Stimulated activated CD8-positive, alpha-beta memory T cell treated with anti-CD3 and anti-CD28 coated beads, Interleukin-7, amount 100 ng/mL, for 24 hours (primary cell): ENCODE results near the gene OGA.
A peak's percentile ranks its signal among the peaks of the same experiment; 100 is the strongest.
"Not testable (repeated sequence)": the region's sequence is repeated elsewhere in the genome, so short reads cannot be mapped to it uniquely, and the experiment has no call there.

Experiments used
- DNase-seq: peaks from one replicate; pipeline ENCODE4 v3.0.0-alpha.2; 2020; ENCODE audit warnings: low read depth

The OGA gene

GRCh38 chr10:101797403-101798059, 20.7 kb downstream of the OGA start:
- no peak for DNase-seq

DNA sequence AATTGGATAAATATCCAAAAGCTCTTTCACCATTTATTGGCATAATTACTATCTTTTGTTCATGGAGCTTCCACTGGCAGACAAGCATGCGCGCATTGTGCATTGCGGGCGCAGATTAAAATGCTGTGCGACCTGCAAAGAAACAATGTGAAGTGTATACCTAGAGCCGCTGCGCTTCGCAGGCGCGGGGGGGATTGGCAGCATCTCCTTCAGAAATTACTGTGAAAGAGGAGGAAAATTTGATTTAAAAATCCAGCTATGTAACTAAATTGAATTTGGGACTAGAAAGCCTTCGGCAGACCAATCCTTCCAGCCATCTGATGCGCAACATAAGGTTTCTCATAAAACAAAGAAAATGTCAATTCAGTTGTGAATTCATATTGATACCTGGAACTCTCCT, 24.7 kb downstream of the OGA start:
- no peak for DNase-seq

DNA sequence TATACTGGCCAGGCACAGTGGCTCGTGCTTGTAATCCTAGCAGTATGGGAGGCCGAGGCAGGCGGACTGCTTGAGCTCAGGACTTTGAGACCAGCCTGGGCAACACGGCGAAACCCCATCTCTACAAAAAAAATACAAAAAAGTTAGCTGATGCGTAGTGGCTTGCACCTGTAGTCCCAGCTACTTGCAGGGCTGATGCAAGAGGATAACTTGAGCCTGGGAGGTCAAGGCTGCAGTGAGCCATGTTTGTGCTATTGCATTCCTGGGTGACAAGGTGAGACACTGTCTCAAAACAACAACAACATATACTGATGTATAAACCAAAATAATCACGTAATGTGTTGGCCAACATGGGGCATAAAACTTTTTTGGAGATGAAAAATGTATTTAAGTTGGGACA, 28.6 kb downstream of the OGA start:
- DNase-seq = no peak

GRCh38 chr10:101789231-101789630, 29.0 kb downstream of the OGA start:
- not testable (repeated sequence) for DNase-seq

DNA sequence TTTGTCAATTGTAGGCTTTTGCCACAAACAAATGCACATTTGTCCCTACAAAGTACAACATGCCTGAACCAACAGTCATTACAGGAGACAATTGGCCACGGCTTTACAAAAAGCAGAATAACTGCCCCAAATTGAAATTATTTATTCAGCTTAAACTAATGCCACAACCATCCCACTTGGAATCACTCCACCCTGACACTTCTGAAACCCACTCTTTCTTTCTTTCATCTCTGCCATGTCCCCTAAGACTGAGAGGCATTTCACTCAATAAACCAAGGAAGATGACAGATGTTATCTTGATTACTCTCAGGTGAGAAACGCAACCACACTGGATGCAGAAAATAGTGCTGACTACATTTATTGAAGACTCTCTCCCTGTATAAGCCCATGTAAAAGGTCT, 32.4 kb downstream of the OGA start:
- no peak for DNase-seq

DNA sequence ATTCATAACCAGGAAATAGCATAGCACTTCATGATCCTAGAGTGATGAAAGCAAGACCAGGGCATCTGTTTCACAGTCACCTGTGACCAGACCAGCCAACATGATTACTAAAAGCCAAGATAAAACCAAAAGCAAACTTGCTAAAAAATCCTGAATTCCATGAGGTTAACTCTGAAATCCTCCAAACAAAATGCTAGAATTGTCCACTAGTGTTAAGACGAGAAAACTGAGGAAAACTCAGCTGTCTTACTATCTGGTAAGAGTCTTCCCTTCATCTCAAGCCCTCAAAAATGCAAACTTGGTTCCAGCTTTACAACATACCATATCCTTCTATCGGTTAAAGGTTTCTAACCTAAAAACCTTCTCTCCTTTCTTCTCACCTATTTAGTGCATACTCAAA, 33.7 kb downstream of the OGA start:
- no peak for DNase-seq

GRCh38 chr10:101783736-101784118, 34.5 kb downstream of the OGA start:
- no peak for DNase-seq

GRCh38 chr10:101782811-101783735, 35.2 kb downstream of the OGA start, which contains the start of gene NPM3:
Gene NPM3, minus strand, starts transcription at chr10:101783446. Its CDS starts 56 bp downstream, at chr10:101783390.
- DNase-seq = peak; percentile 80

DNA sequence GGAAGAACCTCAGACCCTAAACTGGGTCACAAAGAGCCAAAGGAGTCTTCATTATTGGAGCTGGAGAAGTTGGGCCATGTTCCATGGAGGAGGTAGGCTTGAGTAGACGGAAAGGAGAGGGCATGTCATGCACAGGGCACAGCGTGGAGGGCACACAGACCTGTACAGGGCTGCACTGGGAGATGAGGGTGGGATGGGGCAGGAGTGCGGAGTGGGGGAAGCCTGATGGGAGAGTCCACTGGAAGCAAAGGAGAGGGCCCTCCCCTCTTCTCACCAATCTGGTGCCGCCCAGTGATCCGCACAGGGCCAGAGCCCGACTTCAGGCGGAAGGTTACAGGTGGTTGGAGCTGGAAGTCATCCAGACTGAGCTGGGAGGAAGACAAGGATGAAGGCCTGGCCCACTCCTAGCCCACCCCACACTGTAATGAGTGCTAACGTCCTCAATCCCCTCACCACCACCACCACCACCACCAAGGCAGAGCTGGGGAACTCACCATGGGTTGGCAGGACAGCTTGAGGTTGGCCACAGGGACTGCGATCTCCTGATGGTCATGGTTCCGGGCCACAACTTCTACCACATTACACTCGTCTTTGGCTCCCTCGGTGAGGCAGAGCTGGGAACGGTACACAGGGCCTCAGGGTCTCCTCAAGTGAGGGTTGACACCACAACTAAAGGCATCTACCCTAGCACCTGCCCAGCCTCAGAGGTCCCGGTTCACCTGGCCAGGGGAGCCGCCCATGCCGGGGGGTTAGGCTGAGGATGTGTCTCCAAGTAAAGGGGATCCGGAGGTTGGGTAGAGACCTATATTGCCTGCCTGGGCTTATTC, 36.0 kb downstream of the OGA start:
- no peak for DNase-seq

- no peak for DNase-seq
Observed at GRCh38 chr10:101781655-101781983, 36.6 kb downstream of the OGA start.

DNA sequence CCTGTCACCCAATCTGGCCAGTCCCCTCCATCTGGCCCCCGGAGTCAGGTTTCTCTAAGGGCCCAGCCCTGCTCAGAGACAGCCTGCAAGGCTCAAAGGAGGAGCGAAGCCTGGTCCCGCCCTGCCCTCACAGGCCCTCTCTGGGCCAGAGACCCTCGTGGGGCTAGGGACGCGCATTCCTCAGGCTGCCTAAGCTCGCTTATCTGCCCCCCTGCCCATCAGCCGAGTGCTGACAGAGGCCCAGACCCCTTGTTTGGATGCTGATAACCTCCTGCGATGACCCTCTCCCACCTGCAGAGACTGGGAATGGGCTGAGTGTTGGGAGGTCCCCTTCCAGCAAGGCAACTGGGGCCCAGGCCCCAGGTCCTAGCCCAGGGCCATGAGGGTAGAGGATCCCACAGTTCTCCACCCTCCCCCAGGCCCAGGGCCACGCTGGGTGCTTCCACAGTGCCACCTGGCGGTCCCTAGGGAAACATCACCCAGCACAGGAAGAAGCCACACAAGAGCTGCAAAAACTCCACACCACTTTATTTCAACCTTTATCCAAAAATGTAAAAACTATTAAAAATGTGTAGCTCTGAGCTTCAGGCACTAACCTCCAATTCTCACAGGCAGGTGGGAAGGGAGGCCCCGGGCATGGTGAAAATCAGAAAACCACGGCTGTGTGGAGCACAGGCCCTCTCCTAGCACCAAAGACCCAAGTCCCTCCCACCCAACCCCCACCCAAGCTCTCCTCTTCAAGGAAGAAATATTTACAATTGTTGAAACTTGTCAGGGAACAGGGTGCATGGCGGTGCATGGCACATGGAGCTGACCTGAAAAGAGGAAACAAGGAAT, 37.2 kb downstream of the OGA start:
- peak; percentile 45 for DNase-seq

GRCh38 chr10:101780187-101780817, 37.9 kb downstream of the OGA start:
- no peak for DNase-seq

DNA sequence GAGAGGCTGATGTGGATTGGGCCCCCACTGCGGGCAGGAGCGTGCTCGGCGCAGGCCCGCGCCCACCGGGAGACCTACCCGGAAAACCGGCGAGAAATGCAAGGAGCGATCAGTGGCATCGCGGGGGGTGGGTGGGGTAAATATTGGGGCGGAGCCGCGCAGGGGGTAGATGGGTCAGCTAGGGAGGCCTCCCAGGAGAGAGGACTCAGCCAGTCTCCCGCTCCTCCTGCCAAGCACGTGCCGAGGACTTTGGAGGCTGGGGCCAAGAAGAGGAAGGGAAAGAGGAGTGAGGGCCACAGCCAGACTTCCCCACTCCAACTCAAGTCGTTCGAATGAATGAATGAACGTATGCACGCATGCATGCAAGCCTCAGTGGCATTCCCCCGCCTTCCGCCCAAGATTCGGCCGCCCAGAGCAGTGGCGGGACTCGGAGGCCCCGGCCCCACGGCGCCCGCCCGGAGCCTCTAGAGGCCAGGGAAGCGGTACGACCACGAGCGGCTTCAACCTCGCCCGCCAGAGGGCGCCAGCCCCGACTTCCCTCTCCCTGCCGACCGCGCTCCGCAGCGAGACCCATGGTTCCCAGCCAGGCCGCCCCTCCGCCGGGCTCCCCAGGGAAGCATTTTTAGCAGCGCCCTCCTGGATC, 38.6 kb downstream of the OGA start:
- DNase-seq = peak; percentile 74

DNA sequence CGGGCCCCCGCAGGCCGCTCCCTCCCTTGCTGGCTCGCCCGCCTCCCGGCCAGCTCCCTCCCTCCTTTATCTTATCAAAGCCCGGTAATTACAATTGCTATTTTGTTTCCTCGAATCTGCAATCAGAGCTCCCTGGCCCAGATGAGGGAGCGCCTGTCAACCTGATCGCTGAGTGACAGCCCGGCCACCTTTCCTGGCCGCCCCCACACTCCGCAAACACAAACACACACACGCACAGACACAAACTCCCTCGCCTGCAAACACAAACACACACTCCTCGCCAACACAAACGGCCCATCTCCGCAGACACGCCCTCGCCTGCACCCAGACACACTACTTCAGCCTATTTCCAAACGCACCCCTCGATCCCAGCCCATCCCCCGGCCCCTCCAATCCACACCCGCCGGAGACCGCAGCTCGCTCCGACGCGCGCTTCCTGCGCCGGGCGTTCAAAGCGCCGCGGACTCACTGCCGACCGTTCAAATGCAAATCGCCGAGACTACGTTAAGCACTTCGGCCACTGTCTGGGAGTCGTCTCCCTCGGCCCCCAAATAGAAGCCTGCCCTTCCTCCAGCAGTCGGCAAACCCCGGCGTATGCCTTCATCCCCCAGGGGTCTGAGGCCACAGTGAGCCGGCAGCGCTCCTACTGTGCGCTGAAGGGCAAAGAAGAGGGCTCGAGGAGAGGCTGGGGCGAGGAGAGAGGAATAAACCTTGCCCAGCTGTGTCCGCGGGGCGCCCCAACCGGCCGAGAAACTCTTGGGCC, 39.3 kb downstream of the OGA start:
- DNase-seq = no peak

DNA sequence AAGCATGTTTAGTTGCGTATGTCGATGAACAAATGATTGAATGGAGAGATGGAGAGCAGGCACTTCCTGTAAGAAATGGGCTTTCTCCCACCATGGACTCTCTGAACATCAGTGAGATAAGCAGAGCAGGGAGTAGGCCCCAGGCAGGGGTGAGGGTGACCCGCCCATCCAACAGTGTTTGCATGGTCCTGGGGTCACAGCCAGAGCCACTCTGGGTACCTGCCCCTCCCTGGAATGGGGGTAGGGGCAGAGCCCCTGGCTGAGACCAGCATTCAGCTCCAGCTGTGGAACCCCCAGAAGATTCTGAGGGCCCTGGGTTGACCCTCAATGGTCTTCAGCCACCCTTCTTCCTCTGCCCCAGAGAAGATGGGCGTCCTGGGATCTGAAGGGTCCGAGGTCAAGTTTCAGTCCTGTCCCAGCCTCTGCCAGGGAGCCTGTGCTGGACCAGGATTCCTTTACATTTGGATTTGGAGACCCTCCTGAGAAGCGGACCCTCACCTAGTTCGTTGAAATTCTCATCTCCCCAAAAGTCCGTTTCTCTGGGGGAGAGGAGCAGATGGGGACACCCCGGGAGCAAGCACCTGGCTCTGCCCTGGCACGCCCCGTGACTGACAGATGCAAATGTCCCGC, 40.0 kb downstream of the OGA start:
- no peak for DNase-seq

DNA sequence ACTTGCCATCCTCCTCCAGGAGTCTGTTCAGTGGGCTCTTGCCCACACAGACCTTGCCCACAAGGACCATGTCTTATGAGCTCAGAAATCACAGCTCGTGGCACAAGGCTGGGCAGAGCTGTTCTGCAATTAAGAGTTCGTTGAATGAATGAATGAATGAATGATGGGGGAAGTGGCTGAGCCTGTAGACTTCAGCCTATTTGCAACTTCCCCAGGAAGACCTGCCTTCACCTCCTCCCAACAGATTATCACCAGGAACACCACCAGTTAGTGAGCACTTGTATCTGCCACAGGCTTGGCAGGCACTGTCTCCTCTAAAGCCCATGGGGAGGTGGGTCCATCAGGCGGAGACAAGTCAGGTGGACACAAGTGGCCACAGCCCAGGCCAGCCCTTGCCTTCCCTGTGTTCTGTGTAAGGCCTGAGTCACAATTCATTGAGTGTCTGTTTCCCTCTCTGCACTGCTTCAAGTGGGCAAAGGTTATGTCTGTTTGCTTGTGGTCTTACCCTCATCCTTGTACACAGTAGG, 40.6 kb downstream of the OGA start:
- DNase-seq = no peak

GRCh38 chr10:101776161-101776817, 42.0 kb downstream of the OGA start:
- DNase-seq = no peak

- no peak for DNase-seq
Observed at GRCh38 chr10:101775273-101776160, 42.7 kb downstream of the OGA start, which contains the start of gene FGF8. Gene FGF8, minus strand, starts transcription at chr10:101776114. Its CDS starts 214 bp downstream, at chr10:101775900.
